CD4-positive, alpha-beta T cell (primary cell): ENCODE data around the gene GMNN. TPM values are rescaled to one million over a fixed set of nuclear protein-coding genes. Genes with fewer than 3 reads are reported as not detected.
"Not testable (repeated sequence)": the region's sequence is repeated elsewhere in the genome, so short reads cannot be mapped to it uniquely, and the experiment has no call there.

Experiments used
- ATAC-seq: fragments of 200-7000 bp; cut with Tn5 transposase; one replicate; pipeline ENCODE4 v1.10.0; 2022; ENCODE audit warnings: mild to moderate bottlenecking; ENCODE audit not compliant: poor library complexity
- CTCF ChIA-PET: fragments of 350-600 bp; sonication (Branson Sonifier 250); formaldehyde crosslinking; loops from one replicate; lab custom pipeline; 2021; ENCODE audit warnings: antibody characterized with exemption, inconsistent platforms; lab: Charles Lee
- POLR2A ChIA-PET: fragments of 350-600 bp; sonication (Branson Sonifier 250); formaldehyde crosslinking; loops from one replicate; lab custom pipeline; 2021; ENCODE audit warnings: antibody characterized with exemption, inconsistent platforms; lab: Charles Lee
- DNase-seq, 14 experiments: peaks; one replicate each; pipeline ENCODE4 v3.0.0-alpha.2; 2013 to 2020; ENCODE audit warnings: mixed read lengths in 2 of 14
- H3K27ac ChIP-seq, 2 donors: one replicate each; pipeline versions ENCODE4 v1.5.1 to v1.7.0; 2013; ENCODE audit warnings: low read length in 2 of 2, low read depth in 1 of 2, mild to moderate bottlenecking in 1 of 2
- H3K27me3 ChIP-seq, 2 experiments: 1 replicate in 1 of 2; 2 replicates in 1 of 2; pipeline versions ENCODE4 v1.6.1 to v1.7.0; 2013; ENCODE audit warnings: low read length in 2 of 2, control low read depth in 1 of 2, mild to moderate bottlenecking in 1 of 2, moderate library complexity in 1 of 2; ENCODE audit not compliant: insufficient read depth in 2 of 2, control insufficient read depth in 1 of 2
- H3K36me3 ChIP-seq: one replicate; pipeline ENCODE4 v1.6.1; 2013; ENCODE audit warnings: low read length, control low read depth; ENCODE audit not compliant: insufficient read depth
- H3K4me1 ChIP-seq: one replicate; pipeline ENCODE4 v1.6.1; 2013; ENCODE audit warnings: low read length, control low read depth; ENCODE audit not compliant: insufficient read depth
- H3K4me3 ChIP-seq: one replicate; pipeline ENCODE4 v1.5.1; 2013; ENCODE audit warnings: mild to moderate bottlenecking, low read length, moderate library complexity
- H3K9me3 ChIP-seq, 2 experiments: 1 replicate in 1 of 2; 2 replicates in 1 of 2; pipeline versions ENCODE4 v1.6.1 to v1.7.0; 2013; ENCODE audit warnings: low read length in 2 of 2, mild to moderate bottlenecking in 2 of 2, control low read depth in 1 of 2, moderate library complexity in 1 of 2; ENCODE audit not compliant: control insufficient read depth in 1 of 2, insufficient read depth in 1 of 2
- H3K27ac Mint-ChIP-seq: one replicate; pipeline ENCODE4 v1.8.0; 2020; ENCODE audit warnings: mixed read lengths
- H3K27me3 Mint-ChIP-seq: one replicate; pipeline ENCODE4 v1.8.0; 2021; ENCODE audit warnings: mixed read lengths
- H3K36me3 Mint-ChIP-seq: one replicate; pipeline ENCODE4 v1.8.0; 2021; ENCODE audit warnings: low read depth, mixed read lengths
- H3K4me1 Mint-ChIP-seq: one replicate; pipeline ENCODE4 v1.8.0; 2021; ENCODE audit warnings: low read depth, mixed read lengths
- H3K4me3 Mint-ChIP-seq: one replicate; pipeline ENCODE4 v1.8.0; 2020; ENCODE audit warnings: mild to moderate bottlenecking, mixed read lengths
- H3K9me3 Mint-ChIP-seq: one replicate; pipeline ENCODE4 v1.8.0; 2020; ENCODE audit warnings: mixed read lengths
- CTCF ChIP-seq: fragments of 200-600 bp; IDR thresholded peaks from one replicate; pipeline ENCODE4 v1.8.0; 2022; ENCODE audit warnings: antibody characterized with exemption, mild to moderate bottlenecking
- intact Hi-C, 2 experiments: fragments of 100-400 bp; cut with DNase I in 1 of 2; cut with micrococcal nuclease in 1 of 2; formaldehyde crosslinking; loops; one replicate each; pipeline versions ENCODE4 v1.15.1 to v1.9.0; 2023 to 2025; cut with DNase I, micrococcal nuclease
- polyA plus RNA-seq, 2 donors: library from polyadenylated mRNA; unstranded; fragments of 120-200 nt; gene quantifications; one replicate each; pipeline ENCODE4 v1.2.1, GENCODE V29; 2013
- total RNA-seq, 174 experiments: library from RNA in 2 of 174; stranded (reverse) in 2 of 174; gene quantifications; one replicate each; pipeline ENCODE4 v1.2.3 and lab custom pipeline; 2021 to 2026

Gene GMNN
- total RNA-seq = 10 to 100 TPM; 10.1 to 10.5 TPM
- 5.1 TPM for polyA plus RNA-seq (2013, experiment 1 of 2)
- polyA plus RNA-seq (2013, experiment 2 of 2) = 8.3 TPM
- total RNA-seq (lab: John Stamatoyannopoulos, UW) = 1.0 to 75.6 (median 6.9) reads per million in 172 experiments

DNA sequence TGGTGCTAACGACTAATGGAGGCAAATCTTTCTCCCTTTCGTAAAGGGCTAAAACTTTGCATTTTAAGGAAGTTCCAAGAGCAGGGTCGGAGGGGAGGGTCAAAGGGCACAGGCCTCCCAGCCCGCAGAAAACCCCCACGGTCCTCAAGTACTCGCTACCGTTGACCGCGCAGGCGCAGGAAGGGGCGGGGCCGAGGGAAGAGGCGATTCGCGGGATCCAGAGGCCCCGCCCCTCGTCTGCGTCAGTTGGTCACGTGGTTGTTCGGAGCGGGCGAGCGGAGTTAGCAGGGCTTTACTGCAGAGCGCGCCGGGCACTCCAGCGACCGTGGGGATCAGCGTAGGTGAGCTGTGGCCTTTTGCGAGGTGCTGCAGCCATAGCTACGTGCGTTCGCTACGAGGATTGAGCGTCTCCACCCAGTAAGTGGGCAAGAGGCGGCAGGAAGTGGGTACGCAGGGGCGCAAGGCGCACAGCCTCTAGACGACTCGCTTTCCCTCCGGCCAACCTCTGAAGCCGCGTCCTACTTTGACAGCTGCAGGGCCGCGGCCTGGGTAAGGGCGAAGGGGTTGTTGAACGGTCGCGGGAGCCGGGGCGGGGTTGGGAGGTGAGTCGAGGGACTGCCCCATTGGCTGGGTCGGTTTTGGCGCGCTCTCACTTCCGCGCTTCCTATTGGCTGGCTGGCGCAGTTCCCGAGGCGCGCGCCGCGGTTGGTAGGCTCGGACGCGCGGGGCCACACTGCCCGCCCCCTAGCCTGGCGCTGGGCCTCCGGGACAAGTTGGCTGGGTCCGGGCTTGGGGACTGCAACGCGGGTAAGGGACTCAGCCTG is at the start of gene GMNN:
Gene GMNN (plus strand): TSS at position 242 of the 824 bp plus-strand sequence. CDS start 2,310 bp downstream, outside the sequence.
- peaks cover 32% of the 10 kb centered on the region for H3K4me1 Mint-ChIP-seq
- no peaks in the 10 kb centered on the region for H3K9me3 Mint-ChIP-seq
- peak within 1 kb of the TSS; percentile 87 to 94 for H3K27ac ChIP-seq
- peak within 1 kb of the TSS; percentile 99 for H3K4me3 Mint-ChIP-seq
- ATAC-seq (peak; percentile 83), DNase-seq (peak; percentile 95 to 99 (median 97))
- no peaks in the 10 kb centered on the region for H3K36me3 ChIP-seq
- peak within 1 kb of the TSS; percentile 99 for H3K27ac Mint-ChIP-seq
- ChIA-PET POLR2A (interaction anchor here (1.0 to 4.0 kb wide), 13 partner anchors 9 to 252 kb away, joined by 3 to 22 read pairs (median 5); partner anchors contain the start of genes ACOT13, ARMH2, C6orf62 and TDP2), CTCF (interaction anchor here (1.3 kb wide), 2 partner anchors 53 to 238 kb away, joined by 4 to 5 read pairs; no protein-coding TSS in a partner anchor)
- intact Hi-C loops = loop anchor here (1.0 to 5.0 kb wide), 5 partner anchors 54 to 297 kb away; partner anchors contain the start of genes ACOT13 (in 1 of the 2) and TDP2 (in 1 of the 2)
- H3K27me3 Mint-ChIP-seq = no peaks in the 10 kb centered on the region
- H3K4me1 ChIP-seq = peaks cover 15% of the 10 kb centered on the region
- no peaks in the 10 kb centered on the region for H3K9me3 ChIP-seq
- peak within 1 kb of the TSS; percentile 99 for H3K4me3 ChIP-seq
- TF ChIP-seq CTCF = no peak
- H3K27me3 ChIP-seq = no peaks in the 10 kb centered on the region
- H3K36me3 Mint-ChIP-seq = peaks cover 15% of the 10 kb centered on the region

DNA sequence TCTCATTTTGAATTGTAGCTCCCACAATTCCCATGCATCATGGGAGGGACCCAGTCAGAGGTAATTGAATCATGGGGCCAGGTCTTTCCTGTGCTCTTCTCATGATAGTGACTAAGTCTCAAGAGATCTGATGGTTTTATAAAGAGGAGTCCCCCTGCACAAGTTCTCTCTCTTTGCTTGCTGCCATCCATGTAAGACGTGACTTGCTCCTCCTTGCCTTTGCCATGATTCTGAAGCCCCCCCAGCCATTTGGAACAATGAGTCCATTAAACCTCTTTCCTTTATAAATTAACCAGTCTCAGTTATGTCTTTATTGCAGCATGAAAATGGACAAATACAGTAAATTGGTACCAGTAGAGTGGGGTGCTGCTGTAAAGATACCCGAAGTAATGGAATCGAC is 44.1 kb upstream of the GMNN start:
- H3K9me3 Mint-ChIP-seq = peaks cover 10% of the 10 kb centered on the region
- POLR2A ChIA-PET, H3K27me3 ChIP-seq, ATAC-seq, H3K4me3 Mint-ChIP-seq, H3K4me1 Mint-ChIP-seq, H3K36me3 ChIP-seq, H3K27ac ChIP-seq, H3K4me3 ChIP-seq, DNase-seq, H3K4me1 ChIP-seq, H3K27ac Mint-ChIP-seq, intact Hi-C loops, H3K36me3 Mint-ChIP-seq: not testable (repeated sequence)
- H3K9me3 ChIP-seq = peaks cover 10% of the 10 kb centered on the region in 2 experiments
- peaks cover 17% of the 10 kb centered on the region for H3K27me3 Mint-ChIP-seq
- CTCF ChIA-PET = interaction anchor here (2.3 kb wide), 1 partner anchor 150 kb away, joined by 5 read pairs; no protein-coding TSS in a partner anchor

- H3K27me3 ChIP-seq, H3K4me3 Mint-ChIP-seq, H3K4me3 ChIP-seq, H3K27ac ChIP-seq, ATAC-seq, intact Hi-C loops, CTCF ChIA-PET, H3K36me3 ChIP-seq, DNase-seq, POLR2A ChIA-PET, H3K27ac Mint-ChIP-seq, H3K4me1 ChIP-seq, H3K36me3 Mint-ChIP-seq, H3K4me1 Mint-ChIP-seq: not testable (repeated sequence)
- peaks cover 17% of the 10 kb centered on the region for H3K27me3 Mint-ChIP-seq
- H3K9me3 ChIP-seq = peaks cover 10% of the 10 kb centered on the region in 2 experiments
- H3K9me3 Mint-ChIP-seq = peaks cover 10% of the 10 kb centered on the region
Observed at GRCh38 chr6:24731456-24732134, 43.1 kb upstream of the GMNN start.
